Renal pelvis (tissue), 4 donors: ENCODE measurements around the gene LCN6. TPM values are rescaled to one million over a fixed set of nuclear protein-coding genes. Genes with fewer than 3 reads are reported as not detected.
"Not testable (repeated sequence)": the region's sequence is repeated elsewhere in the genome, so short reads cannot be mapped to it uniquely, and the experiment has no call there.

ENCODE experiments used
- DNase-seq: peaks from one replicate; pipeline ENCODE4 v3.0.0-alpha.2; 2013
- polyA plus RNA-seq, 3 donors: library from polyadenylated mRNA; unstranded; fragments of 120-200 nt; gene quantifications; one replicate each; pipeline ENCODE4 v1.2.1, GENCODE V29; 2013; ENCODE audit not compliant: insufficient read length in 3 of 3

Gene LCN6
- polyA plus RNA-seq, 3 donors, result not detected

DNA sequence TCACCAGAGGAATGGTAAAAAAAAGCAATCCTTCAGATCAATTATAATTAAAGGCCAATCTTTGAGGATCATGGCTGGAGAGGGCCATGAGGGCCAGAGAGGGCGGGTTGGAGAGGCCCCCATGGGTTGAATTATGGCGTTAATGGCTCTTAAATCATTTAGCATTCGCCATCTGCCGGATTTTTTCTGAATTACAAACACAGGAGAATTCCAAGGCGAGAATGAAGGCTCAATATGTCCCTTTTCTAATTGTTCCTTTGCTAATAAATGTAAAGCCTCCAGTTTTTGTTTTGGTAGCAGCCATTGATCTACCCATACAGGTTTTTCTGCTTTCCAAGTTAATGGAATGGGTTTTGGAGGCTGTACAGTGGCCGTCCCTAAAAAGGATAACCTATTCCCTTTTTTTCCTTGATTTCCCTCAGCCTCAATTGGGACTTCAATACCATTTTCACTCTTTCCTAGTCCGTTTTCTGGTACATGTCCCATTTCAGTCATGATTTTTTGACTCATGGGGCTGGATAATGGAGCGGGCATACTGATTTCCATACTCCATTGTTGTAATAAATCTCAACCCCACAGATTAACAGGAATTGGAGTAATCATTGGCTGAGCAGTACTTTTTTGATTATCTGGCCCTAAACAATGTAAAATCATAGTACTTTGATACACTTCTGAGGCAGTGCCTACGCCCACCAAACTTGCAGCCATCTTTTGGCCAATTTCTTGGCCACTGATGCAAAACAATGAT is 36.1 kb upstream of the LCN6 start:
- no peak for DNase-seq

DNA sequence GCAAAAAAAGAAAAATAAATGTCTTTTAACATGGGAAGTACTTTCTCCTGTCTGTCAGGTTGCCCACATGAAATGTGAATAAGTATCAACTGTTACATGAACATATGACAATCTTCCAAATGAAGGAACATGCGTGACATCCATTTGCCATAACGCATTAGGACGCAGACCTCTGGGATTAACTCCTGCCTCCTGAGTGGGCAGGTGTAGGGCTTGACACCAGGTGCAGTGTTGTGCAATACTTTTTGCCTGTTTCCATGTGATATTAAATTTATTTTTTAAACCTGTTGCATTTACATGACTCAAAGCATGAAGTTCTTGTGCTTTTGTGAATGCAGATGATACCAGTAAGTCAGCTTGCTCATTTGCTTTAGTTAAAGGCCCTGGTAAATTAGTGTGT is 34.1 kb upstream of the LCN6 start:
- DNase-seq, result no peak

DNA sequence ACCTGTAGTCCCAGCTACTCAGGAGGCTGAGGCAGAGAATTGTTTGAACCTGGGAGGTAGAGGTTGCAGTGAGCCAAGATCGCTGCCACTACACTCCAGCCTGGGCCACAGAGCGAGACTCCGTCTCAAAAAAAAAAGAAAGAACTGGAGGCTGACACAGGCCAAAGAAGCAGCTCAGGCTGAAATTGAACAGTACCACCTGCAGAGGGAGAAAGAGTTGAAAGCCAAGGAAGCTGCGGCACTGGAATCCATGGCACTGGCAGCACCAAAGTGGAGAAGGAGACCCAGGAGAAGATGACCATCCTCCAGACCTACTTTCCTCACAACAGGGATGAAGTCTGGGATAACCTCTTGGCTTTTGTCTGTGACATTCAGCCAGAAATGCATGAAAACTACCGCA is 31.5 kb upstream of the LCN6 start:
- no peak for DNase-seq

DNA sequence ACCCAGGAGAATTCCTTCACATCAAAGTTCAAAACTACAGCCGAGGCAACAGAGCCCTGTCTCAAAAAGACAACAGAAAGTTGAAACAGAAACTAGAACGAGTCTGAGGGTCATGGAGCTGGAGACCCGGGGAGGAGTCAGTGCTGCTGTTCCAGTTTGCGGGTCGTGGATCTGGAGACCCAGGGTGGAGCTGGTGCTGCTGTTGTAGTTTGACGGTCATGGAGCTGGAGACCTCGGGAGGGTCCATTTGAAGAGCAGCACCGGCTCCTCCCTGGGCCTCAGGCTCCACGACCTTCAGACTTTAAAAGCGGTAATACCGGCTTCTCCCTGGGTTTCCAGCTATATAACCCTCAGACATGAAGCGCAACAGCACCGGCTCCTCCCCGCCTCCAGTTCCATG is 29.0 kb upstream of the LCN6 start:
- DNase-seq, result no peak

DNA sequence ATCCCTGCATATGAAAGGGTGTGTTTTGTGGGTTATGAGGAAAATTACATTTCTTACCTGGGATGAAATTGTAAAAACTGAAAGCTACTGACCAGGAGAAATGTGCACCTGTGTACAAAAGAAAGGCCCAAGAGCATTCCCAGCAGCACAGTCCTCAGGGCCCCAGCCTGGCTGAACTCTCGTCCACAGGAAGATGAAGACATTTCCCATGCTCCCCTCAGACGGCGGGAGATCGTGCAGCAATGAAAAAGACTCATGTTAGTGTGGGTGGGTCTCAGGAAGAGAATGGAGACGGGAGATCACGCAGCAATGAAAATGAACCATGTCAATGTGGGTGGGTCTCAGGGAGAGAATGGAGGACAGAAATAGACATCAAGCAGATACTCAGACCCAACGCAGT is 28.6 kb upstream of the LCN6 start:
- DNase-seq, result no peak

DNA sequence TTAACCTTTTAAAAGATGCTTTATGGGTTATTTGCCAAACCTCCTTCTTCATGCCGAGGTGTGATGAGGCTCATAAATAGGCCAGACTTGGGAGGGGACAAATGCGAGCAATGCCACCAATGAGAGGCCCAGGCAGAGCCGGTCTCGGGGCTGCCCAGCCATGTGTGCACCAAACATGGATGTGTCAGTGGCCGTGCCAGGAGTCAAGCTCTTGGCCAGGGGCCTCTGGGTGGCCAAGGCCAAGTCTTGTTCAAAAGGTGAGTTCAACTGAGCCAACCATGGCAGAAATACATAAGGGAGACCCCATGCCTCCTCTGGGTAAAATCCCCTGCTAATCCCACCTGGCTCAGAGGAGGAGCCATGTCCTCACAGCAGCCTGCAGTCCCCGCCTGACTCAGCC is 26.9 kb upstream of the LCN6 start:
- no peak for DNase-seq

DNA sequence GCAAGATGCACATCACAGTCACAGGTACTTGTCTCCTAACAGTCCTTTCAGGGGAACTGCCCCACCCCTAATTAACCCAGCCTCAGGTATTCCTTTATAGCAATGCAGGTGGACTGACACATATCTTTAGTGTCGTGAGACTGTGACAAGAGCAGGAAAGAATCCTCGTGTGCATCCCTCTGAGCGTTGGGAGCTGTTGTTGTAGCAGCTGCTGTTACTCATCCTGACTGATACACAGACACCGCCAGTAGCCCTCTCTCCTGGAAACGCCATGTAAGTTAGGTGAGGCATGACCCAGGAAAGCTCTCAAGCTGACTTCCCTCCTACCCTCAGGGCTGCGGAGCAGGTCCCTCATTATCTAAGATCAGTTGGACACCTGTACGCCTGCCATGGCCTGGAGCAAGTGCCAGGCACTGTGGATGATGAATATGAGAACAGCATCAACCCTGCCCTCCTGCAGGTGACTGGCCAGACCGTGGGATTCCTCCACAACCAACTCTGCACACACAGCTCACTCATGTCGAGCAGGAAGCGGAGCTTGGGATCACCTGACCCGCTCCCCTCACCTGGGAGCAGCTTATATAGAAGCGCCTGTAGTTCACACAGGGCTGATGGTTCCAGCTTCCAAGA is 26.2 kb upstream of the LCN6 start:
- DNase-seq, result no peak

DNA sequence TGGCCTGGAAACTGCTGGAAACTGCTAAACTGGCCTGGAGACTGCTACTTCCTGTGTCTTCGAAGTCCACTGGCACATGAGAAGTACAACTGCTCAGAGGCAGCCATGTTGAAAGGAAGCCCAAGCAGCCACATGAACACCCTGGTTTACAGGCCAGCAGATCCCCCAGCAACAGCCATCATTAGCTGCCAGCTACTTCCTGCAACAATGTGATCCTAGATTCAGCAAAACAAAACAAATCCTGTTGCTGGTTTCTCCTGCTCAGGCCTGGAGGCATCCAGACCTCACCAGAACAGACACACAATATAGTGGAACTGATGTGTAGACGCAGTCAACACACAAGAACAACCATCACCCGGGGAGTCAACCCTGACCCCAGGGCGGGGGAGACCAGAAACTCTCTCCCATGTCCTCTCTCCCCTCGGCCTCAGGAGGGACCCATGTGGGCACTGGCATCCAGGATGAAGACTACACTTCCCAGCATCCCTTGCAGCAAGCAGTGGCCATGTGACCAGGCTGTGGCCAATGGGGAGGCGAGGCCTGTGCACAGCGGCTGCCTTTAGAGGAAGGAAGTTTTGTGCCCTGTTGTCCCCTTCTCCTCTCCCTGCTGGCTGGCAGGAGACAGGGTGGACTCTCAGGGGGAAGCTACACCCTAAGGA is 25.2 kb upstream of the LCN6 start:
- DNase-seq, result no peak

DNA sequence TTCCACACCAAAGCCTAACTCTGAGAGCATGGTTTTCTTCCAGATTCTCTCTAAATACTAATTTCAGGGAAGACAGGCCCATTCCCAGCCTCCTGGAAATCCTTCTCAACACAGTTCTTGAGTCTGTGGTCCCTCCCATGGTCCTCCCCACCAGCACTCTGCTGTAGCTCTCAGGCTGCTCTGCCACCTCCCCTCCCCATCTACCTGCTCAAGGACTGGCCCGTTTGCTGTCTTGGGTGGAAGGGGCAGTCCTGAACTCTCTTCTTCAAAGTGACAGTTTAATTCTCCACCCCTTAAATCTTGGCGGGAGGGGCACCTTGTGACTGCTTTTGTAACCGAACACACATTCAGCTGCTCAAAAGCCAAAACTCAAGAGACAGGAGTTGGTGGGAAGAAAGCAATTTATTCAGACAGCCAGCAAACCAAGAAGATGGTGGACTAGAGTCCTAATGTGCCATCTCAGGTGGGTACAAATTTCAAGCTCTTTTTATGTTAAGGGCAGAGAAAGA is 23.6 kb upstream of the LCN6 start:
- DNase-seq, result no peak

DNA sequence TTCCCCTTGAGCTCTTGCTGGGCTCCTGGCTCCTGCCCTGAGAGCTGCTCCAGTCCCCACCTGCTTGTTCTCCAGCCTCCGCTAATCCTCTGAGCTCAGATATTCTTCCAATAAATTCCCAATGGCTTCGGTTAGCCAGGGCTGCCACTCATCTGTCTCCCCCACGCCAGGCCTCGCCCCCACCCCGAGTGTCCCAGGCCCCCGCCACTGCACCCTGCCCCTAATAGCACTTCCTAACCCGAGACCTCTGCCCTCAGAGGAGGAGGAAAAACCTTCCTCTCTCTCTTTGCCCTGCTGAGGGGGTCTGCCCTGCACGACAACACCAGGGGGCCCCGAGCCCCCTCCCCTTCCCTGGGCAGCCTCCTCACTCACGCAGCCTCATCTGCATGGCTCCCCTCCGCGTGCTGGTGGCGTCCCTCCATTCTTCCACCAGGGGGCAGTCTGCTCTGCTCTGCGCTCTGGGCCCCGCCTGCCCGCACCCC is 21.4 kb upstream of the LCN6 start:
- no peak for DNase-seq

DNA sequence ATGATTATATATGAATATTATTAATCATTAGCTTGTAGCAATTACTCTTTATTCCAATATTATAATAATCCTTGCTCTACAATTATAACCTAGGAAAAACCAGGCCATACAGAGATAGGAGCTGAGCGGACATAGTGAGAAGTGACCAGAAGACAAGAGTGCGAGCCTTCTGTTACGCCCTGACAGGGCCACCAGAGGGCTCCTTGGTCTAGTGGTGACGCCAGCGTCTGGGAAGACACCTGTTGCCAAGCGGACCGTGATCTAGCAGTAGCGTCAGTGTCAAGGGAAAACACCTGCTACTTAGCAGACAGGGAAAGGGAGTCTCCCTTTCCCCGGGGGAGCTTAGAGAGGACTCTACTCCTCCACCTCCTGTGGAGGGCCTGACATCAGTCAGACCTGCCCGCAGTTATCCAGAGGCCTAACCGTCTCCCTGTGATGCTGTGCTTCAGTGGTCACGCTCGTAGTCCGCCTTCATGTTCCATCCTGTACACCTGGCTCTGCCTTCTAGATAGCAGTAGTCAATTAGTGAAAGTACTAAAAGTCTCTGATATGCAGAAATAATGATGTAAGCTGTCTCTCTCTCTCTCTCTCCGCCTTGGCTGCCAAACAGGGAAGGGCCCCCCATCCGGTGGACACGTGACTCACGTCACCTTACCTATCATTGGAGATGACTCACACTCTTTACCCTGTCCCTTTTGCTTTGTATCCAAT is 18.2 kb upstream of the LCN6 start:
- not testable (repeated sequence) for DNase-seq

DNA sequence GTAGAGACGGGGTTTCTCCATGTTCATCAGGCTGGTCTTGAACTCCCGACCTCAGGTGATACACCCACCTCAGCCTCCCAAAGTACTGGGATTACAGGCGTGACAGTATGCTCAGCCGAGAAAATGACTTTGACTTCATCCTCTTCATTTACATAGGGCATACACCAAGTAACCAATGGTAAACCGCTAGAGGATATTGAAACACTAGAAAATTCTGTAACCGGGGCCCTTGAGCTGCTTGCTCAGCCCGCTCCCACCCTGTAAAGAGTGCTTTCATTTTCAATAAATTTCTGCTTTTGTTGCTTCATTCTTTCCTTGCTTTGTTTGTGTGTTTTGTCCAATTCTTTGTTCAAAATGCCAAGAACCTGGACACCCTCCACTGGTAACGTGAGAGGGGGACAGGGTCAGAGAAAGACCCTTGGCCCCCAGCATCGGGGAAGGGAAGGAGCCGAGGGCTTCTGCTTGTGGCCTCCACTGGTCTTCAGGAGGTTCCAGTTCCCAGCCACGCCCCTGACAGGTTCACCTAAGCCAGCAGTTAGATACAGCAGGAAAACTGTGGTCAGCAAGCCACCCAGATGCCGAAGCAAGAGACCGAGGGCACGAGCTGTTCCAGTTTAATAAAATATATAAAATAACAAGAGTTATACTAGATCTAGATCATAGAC is 17.6 kb upstream of the LCN6 start:
- DNase-seq, result not testable (repeated sequence)

DNA sequence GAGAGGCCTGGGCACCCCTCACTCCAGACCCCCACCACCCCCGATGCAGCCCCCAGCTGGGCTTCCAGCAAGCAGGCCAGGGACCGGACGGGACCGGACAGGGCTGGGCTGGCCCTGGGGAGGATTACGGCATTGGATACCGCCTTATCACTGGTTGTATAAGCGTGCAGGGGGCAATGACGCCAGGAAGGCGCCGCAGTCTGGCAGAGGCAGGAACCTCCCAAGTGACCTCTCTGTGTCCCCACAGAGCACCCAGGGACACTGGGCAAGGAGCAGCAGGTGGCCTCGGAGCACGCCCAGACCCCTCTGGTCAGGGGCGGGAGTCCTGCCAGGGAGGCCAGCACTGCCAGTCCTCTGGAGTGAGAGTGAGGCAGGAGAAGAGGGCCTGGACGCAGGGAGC is 16.7 kb upstream of the LCN6 start:
- no peak for DNase-seq

DNA sequence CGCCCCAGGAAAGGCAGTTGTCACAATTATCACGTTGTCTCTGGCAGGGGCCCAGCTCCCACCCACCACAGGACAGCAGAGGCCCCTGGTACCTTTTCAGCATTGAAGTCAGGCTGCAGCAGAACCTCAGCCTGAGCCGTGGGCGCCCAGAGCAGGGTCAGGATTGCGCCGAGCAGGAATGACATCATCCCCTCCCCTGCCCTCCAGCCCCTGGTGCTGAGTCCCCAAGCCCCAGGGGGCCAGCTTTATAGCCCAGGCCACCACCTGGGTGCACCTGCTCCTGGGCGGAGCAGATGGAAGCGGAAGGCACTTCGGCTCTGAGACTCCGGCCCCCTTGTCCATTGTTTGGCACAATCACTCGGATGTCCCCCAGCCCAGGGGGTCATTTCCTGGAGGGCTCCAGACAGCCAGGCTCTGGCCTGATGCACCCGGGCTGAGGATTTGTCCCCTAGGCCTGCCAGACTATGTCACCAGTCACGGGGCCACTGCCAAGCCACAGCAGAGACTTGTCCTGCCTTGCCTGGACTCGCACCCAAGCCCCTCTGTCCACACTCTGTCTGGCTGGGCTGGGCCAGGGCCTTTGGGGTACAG is 16.1 kb upstream of the LCN6 start, which contains the start of gene LCN15:
Gene LCN15 (minus strand): TSS at position 218 of the 591 bp plus-strand sequence. CDS start 30 bp downstream, at position 188.
- DNase-seq, result no peak

DNA sequence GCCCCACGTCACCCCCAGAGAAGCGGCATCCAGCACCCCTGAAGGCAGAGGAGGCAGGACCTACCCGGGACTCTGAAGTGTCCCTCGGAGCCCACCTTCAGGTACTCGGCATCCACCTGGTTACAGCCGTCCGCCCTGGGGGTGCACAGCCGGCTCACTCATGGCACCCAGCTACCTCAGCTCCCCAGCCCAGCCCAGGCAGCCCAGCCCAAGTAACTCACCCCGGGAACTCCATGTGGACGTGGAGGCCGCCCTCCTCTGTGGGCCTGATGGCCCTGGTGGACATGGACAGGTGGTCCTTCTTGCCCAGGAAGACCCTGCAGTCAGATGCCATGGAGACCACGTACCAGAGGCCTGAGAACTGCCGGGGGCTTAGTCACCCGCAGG is 15.3 kb upstream of the LCN6 start:
- no peak for DNase-seq

DNA sequence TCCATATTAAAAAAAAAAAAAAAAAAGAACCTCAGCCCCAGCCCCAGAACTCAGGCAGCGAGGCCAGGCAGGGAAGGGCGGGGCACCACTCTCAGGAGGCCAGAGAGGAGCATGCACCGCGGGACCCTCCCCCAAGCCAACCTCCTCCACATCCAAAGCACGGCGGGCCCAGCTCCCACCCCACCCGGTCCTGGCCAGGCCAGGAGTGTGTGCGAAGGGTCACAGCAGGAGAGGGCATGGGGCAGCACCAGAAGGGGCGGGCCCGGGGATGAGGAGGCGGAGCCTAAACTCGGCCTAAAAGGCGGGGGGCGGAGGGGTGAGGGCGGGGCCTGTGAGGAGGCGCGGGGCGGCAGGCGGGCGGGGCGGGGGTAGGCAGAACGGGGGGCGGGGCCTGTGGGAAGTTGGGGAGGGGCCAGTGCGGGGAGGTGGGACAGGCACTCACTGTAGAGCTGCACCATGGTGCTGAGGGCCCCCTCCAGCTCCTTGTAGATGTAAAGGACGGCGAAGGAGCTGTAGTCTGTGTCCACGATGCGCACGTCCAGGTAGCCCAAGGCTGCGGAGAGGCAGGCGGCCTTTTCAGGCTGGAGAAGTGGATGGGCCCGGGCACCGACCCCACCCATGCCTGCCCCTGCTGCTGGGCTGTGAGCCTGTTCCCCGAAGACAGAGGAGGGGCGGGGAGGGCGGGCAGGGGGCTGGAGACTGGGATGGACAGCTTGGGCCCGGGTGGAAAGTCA is 14.8 kb upstream of the LCN6 start:
- DNase-seq, result no peak

DNA sequence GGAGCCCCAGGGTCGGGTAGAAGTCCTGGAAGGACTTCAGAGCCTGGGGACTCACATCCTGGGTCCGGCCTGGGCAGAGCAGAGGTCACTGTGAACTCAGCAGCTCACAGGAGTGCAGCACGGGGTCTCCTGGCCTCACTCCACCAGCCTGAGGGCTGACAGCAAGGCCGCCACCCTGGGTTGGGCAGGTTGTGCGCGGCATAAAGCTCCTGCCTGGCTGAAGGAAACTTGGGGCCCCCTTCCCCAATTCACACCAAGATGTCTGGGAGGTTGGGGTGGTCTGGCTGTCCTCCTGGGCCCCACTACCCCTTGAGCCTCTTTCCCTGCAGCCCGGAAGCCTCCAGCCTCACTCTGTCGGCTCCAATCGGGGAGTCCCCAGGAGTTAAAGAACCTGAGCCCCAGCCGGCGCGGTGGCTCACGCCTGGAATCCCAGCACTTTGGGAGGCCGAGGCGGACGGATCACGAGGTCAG is 13.9 kb upstream of the LCN6 start:
- no peak for DNase-seq

DNA sequence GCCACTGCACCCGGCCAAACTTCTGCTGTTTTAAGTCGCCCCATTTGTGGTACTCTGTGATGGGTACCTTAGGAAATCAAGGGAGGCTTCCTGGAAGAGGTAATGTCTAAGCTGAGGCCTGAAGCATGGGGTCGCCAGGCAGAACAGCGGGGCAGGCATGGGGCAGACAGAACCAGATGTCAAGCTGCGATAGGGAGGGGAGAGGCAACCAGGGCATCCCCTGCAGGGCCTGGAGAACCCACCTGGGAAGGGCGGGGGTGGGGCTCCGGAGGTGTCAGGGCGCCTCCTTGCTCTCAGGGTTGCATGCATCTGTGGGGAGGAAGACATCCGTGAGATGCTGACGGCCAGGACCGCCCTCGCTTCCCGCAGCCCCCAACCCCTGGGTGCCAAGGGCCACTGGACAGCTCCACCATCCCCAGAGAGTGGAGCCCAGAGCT is 13.2 kb upstream of the LCN6 start:
- DNase-seq, result no peak

DNA sequence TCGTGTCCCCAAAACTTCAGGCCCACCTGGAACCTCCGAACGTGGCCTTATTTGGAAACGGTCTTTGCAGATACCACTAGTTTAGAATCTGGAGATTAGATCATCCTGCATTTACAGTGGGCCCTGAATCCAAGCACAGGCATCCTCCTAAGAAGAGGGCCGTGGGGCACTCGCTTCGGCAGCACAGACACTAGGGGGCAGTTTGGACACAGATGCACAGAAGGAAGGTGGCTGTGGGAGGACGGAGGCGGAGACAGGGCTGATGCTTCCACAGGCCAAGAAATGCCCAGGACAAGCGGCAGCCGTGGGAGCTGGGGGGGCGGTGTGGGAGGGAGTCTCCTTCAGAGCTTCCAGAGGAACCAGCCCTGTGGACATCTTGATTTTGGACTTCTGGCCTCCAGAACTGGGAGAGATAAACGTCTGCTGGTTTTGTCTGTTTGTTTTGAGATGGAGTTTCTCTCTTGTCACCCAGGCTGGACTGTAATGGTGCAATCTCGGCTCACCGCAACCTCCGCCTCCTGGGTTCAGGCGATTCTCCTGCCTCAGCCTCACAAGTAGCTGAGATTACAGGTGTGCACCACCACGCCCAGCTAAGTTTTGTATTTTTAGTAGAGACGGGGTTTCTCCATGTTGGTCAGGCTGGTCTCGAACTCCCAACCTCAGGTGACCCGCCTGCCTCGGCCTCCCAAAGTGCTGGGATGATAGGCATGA is 12.7 kb upstream of the LCN6 start:
- not testable (repeated sequence) for DNase-seq

DNA sequence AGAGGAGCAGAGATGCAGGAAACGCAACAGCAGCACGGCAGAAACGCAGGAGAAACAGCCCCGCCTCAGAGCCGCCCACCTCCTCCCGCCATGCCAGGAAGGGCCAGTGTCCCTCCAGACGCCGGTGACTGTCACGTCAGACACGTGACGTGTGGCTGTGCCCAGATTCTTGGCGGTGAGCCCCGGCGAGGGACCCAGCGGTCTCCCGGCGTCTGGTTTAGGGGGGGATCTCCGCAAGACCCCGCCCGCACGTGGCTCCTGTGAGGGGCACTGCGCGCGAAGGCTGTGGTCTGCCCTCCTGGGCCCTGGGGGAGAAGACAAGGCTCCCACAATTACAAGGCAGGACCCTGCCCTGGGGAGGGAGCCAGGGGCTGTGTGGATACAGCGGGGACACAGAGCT is 12.1 kb upstream of the LCN6 start:
- DNase-seq, result no peak
